ENCODE measurements around the gene ARSG.
"Not testable (repeated sequence)": the region's sequence is repeated elsewhere in the genome, so short reads cannot be mapped to it uniquely, and the experiment has no call there.

ARSG gene

GRCh38 chr17:68281965-68282364 lies 9.3 kb upstream of the ARSG start:
- not testable (repeated sequence) for DNase-seq

GRCh38 chr17:68288375-68288774 lies 2.9 kb upstream of the ARSG start:
- no peak for DNase-seq

GRCh38 chr17:68288804-68289203 lies 2.5 kb upstream of the ARSG start:
- peak; percentile 45 for DNase-seq

GRCh38 chr17:68289473-68289872 lies 1.8 kb upstream of the ARSG start:
- DNase-seq = no peak

GRCh38 chr17:68289936-68290267 lies 1.4 kb upstream of the ARSG start:
- DNase-seq = no peak

GRCh38 chr17:68290268-68290954 lies 884 bp upstream of the ARSG start:
- peak; percentile 80 for DNase-seq

GRCh38 chr17:68291836-68292688 lies 767 bp downstream of the ARSG start:
- peak; percentile 95 for DNase-seq

GRCh38 chr17:68292689-68293040 lies 1.4 kb downstream of the ARSG start:
- DNase-seq = no peak

GRCh38 chr17:68293490-68294195 lies 2.3 kb downstream of the ARSG start:
- DNase-seq = no peak

- no peak for DNase-seq
Measured at GRCh38 chr17:68294196-68294555, 2.9 kb downstream of the ARSG start.

- DNase-seq = no peak
Measured at GRCh38 chr17:68294617-68295016, 3.3 kb downstream of the ARSG start.

- DNase-seq = no peak
Measured at GRCh38 chr17:68295086-68295485, 3.8 kb downstream of the ARSG start.

- peak; percentile 77 for DNase-seq
Measured at GRCh38 chr17:68296217-68297191, 5.2 kb downstream of the ARSG start.

GRCh38 chr17:68297195-68297594 lies 5.9 kb downstream of the ARSG start:
- DNase-seq = no peak

GRCh38 chr17:68298601-68299000 lies 7.3 kb downstream of the ARSG start:
- no peak for DNase-seq

- DNase-seq = no peak
Measured at GRCh38 chr17:68299817-68300216, 8.5 kb downstream of the ARSG start.

GRCh38 chr17:68301438-68301959 lies 10.2 kb downstream of the ARSG start:
- no peak for DNase-seq

- DNase-seq = no peak
Measured at GRCh38 chr17:68302066-68302564, 10.8 kb downstream of the ARSG start.

GRCh38 chr17:68302666-68303065 lies 11.4 kb downstream of the ARSG start:
- DNase-seq = no peak

- no peak for DNase-seq
Measured at GRCh38 chr17:68304706-68305105, 13.4 kb downstream of the ARSG start.

GRCh38 chr17:68305142-68305541 lies 13.8 kb downstream of the ARSG start:
- DNase-seq = no peak

- no peak for DNase-seq
Measured at GRCh38 chr17:68306819-68307218, 15.5 kb downstream of the ARSG start.

Measured in CD4-positive, alpha-beta T cell treated with Interleukin-12 subunit alpha and Interleukin-12 subunit beta, for 1 hour (primary cell).